HG03354 (cell line): ENCODE measurements around the gene INPP5A.
"Not testable (repeated sequence)": the region's sequence is repeated elsewhere in the genome, so short reads cannot be mapped to it uniquely, and the experiment has no call there.

ENCODE experiments used
- ATAC-seq: cut with Tn5 transposase; IDR thresholded peaks from one replicate; pipeline ENCODE4 v1.9.1; 2021; ENCODE audit warnings: mild to moderate bottlenecking; ENCODE audit not compliant: unreplicated experiment, poor library complexity, severe bottlenecking

Gene INPP5A

DNA sequence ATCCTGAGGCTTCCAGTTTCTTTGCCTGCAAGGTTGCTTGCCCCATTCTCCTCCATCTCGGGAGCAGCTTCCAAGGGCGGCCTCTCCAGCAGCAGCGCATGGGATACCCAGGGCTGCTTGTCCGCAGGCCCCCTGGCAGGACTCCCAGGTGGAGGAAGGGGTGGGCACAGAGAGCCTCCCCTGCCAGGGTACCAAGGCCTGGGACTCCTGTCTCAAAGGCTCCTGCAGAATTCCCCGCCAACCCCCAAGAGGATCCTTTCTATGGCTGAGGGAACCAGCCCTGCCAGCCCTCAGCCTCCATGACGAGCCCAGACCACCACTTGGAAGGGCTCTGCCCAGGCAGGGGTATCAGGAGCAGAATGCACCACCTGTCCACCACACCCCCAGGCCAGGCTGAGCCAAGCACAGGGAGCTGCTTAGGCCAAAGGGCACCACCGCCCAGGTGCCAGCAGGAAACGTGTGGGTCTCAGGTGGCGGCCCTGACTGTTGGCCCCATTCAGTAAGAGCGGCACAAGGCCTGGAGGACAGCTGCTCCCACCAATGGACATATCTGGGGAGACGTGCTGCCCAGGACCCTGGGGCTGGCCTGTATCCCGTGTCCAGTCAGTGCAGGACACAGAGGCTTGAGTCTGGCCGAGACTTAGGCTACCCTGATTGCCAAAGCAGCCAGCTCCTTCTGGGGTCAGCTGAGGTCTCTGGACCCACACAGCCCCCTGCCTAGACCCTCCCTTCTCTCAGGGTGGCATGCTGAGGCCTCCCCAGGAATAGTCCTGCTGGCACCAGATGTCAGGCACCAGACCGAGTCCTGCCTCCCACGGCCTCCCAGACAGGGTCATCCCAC is 33.8 kb upstream of the INPP5A start:
- ATAC-seq, result no peak

- no peak for ATAC-seq
These were observed 32.9 kb upstream of the INPP5A start for GRCh38 chr10:132504501-132505272.

GRCh38 chr10:132505546-132505945 is 32.0 kb upstream of the INPP5A start:
- ATAC-seq, result not testable (repeated sequence)

DNA sequence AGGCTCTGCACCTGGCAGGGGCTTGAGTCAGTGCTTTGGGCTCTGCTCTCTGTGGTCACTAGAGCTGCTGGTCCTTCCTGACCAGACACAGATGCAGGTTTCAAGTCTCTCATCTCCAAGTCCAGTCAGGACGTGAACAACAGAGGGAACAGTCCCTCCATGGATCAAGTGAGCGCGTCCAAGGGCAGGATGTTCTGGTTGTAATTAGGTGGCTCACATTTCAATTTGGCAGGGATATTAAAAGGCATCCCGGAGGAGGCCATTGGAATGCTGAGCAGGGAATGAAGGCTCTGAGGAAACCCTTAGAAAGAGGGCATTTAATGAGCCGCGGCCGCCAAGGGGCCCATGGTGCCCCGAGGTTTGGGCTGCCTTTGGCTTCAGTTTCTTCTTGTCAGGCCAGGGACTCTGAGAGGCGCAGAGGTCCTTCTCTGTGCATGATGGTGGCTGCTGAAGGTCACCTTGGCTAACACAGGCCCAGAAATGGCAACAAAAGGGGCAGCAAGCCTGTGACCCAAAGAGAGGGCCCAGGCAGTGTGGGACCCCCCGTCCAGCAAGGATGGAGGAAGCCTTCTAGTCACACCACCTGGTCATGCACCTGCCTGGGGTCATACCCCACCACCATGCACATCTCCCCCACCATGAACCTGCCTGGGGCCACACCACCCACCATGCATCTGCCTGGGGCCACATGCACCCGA is 30.7 kb upstream of the INPP5A start:
- no peak for ATAC-seq

DNA sequence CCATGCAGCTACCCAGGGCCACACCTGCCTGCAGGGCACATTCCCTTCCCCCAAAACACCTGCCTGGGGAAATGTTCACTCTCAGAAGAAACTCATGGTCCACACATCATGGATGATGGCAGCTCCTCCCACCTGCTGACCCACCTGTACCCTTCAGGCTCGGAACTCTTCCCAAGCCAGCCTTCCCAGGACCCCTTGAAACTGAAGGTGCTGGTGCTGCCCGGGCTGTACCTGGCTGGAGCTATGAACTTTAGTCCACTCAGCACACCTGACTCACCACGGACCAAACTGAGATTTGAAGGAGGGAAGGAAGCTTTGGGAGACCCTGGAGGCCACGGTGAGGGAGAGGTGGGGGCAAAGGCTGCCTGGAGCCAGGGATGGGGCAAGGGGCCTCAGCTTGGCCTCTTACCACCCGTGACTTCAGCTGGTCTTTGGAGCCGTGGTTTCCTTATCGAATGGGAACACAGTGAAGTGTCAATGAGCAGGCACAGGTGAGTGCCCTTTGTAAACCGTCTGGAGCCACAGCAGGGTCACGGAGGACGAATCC is 30.1 kb upstream of the INPP5A start:
- no peak for ATAC-seq

- ATAC-seq, result no peak
These were observed 29.6 kb upstream of the INPP5A start for GRCh38 chr10:132507956-132508490.

- no peak for ATAC-seq
These were observed 28.8 kb upstream of the INPP5A start for GRCh38 chr10:132508581-132509443.

DNA sequence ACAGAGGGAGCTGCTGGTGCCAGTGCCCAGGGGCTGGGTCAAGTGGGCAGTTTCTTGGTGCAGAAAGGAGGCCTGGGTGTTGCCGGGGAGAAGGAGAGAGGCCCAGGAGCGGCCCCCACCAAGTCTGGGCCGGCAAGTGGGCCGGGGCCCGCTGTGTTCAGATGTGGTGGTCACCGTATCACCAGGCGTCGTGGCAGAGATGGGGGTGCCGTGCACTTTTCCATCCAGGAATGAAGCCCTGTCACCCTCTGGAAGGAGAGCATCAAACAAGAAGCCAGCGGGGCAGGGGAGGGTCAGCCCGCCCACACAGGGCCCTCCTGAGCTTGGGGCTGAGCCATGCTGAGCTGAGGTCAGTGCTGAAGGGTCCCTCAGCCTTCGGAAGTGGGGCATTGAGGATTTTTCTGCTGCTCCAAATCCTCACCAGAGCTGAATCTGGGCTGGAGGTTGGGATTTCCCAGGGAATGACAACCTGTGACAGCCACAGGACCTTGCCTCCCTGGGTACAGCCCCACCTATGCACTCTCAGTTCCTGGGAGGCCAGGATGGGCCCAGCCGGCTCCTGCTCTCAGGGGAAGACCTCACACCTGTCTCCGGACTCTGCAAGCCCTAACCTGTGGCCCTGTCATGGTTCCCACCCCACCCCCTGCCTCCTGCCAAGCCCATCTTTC is 27.9 kb upstream of the INPP5A start:
- no peak for ATAC-seq

DNA sequence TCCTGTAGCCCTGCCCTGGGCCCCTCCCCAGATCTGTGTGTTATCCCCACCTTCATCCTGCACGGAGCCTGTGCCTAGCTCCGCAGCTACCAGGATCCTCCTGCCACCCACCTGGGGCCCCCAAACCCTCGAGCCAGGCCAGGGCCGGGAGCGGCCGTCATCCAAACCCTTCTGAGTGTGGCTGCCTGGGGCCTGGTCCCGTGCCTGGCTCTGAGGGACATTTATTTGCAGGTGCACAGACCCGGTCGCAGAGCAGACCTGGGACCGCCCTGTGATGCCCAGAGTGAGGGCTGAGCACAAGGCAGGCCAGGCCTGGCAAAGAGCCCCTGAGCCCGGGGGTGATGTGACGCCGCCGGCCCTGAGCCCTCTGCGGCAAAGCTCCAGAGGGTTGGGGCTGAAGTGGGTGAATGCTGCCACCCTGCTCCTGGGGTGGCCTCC is 27.4 kb upstream of the INPP5A start:
- ATAC-seq, result no peak

- ATAC-seq, result no peak
These were observed 26.2 kb upstream of the INPP5A start for GRCh38 chr10:132511121-132512051.

DNA sequence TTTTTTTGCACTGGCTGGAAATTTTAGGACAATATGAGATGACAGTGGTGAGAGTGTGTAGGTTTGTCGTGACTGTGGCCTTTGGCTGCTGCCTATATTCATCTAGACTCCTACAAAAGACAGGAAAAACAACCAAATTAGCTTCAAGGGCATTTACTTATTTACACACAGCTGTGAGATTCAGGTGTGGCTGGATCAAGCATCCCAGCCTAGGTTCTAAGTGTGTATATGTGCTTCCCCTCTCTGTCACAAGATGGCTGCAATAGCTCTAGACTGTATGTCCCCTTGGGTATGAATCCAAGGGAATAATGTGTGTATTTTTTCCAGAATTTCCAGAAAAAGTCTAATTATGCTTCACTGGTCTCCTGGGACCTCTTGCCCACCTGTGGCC is 25.5 kb upstream of the INPP5A start:
- no peak for ATAC-seq

DNA sequence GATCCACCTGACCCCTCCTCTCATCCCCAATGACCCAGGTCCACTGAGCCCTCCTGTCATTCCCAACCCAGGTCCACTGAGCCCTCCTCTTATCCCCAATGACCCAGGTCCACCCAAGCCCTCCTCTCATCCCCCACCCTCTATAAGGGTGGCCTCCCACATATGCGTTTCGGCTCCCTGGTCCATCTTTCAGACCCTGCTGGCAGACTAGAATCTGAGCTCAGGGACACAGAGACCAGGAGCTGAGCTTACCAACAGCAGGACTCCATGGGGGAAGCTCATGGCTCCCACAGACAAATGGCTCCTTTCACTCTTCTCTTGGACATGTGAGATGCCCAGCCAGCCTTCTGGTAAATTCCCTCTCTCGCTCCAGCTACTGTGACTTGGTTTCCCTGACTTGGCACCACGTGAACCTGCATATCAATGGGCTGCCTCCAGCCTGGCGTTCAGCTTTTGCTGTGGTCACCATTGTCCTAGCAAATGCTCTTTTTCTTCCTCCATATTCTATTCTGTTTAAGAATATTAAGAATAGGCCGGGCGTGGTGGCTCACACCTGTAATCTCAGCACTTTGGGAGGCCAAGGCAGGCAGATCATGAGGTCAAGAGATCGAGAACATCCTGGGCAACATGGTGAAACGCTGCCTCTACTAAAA is 24.8 kb upstream of the INPP5A start:
- no peak for ATAC-seq

GRCh38 chr10:132514821-132515520 is 22.6 kb upstream of the INPP5A start:
- peak; percentile 53 for ATAC-seq

DNA sequence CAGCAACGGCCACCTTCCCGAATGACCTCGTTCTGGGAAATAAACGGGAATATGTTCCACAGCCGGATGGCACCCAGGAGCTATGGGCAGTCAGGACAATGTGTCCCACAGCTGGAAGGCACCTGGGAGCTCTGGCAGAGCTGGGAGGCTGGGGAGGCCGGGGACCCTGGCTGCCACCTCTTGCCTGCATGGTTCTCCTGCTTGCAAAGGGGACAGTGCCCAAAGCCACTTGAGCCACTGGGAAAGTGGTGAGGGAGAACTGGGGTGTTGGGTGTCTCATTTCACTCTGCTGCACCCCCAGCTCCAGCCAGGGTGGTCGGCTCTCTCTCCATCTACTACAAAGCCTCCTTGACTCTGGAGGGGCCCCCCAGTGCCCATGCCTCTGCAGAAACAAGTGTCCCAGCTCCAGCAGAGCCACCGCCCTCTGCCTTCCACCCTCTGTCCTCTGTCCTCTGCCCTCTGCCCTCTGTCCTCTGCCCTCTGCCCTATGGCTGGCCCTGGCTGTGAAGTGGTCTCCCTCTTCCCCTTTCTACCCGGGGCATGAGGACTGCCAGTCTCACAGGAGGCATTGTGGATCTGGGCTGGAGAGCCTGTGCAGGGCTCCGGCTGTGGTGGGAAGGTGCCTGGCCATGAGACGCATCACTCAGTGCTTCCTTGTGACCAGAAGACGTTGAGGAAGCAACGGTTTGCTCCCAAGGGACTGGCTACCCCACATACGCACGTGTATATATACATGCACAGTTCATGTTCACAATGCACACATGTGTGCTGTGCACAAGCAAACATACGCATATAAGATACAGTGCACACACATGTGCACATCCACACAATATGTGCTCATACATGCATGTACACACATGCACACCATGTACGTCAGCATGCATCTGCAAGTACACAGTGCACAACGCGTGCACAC is 21.5 kb upstream of the INPP5A start:
- no peak for ATAC-seq
